Esophagus squamous epithelium (tissue), 5 donors: ENCODE results near the gene OR51A4. TPM values are rescaled to one million over a fixed set of nuclear protein-coding genes. Genes with fewer than 3 reads are reported as not detected.

Experiments
- DNase-seq: peaks from one replicate; lab custom pipeline; 2025; lab: John Stamatoyannopoulos, UW
- H3K27ac ChIP-seq, 4 donors: fragments of 200-600 bp; sonication (generic); one replicate each; pipeline ENCODE4 v1.5.1; 2016 to 2019; ENCODE audit warnings: mild to moderate bottlenecking in 1 of 4
- H3K27me3 ChIP-seq, 4 donors: fragments of 200-600 bp; sonication (generic); 1 replicate in 3 of 4; 2 replicates in 1 of 4; pipeline versions ENCODE4 v1.5.1 to v1.6.0; 2017 to 2021; ENCODE audit warnings: antibody characterized with exemption in 1 of 4
- H3K36me3 ChIP-seq, 3 donors: fragments of 200-600 bp; sonication (generic); one replicate each; pipeline ENCODE4 v1.5.1; 2016 to 2019
- H3K4me1 ChIP-seq, 3 donors: fragments of 200-600 bp; sonication (generic); one replicate each; pipeline ENCODE4 v1.5.1; 2017 to 2019
- H3K4me3 ChIP-seq, 4 donors: fragments of 200-600 bp; sonication (generic); 1 replicate in 3 of 4; 2 replicates in 1 of 4; pipeline ENCODE4 v1.5.1; 2016 to 2019; ENCODE audit warnings: mild to moderate bottlenecking in 2 of 4, moderate library complexity in 1 of 4
- H3K9me3 ChIP-seq, 3 donors: fragments of 200-600 bp; sonication (generic); one replicate each; pipeline ENCODE4 v1.5.1; 2016 to 2019
- CTCF ChIP-seq, 6 experiments: fragments of 450-650 bp in 4 of 6; fragments of 200-600 bp in 2 of 6; sonication (generic) in 2 of 6; IDR thresholded peaks; one replicate each; pipeline ENCODE4 v1.5.1; 2016 to 2019; ENCODE audit warnings: antibody characterized with exemption in 6 of 6, mild to moderate bottlenecking in 4 of 6, moderate library complexity in 4 of 6
- POLR2A ChIP-seq, 4 donors: fragments of 450-650 bp; IDR thresholded peaks; one replicate each; pipeline ENCODE4 v1.6.1; 2017; ENCODE audit warnings: antibody characterized with exemption in 4 of 4, mild to moderate bottlenecking in 4 of 4, moderate library complexity in 3 of 4
- WGBS, 2 donors: methylation state at CpG; one replicate each; pipeline ENCODE4 v1.1.5; 2018; 5-methylcytosine and 5-hydroxymethylcytosine counted together
- intact Hi-C: fragments of 100-400 bp; cut with DNase I; formaldehyde crosslinking; loops from one replicate; pipeline ENCODE4 v1.15.0; 2022
- total RNA-seq, 4 donors: library from RNA; depleted of rRNA; stranded (reverse); fragments of >200 nt; gene quantifications; one replicate each; pipeline ENCODE4 v1.1.0, GENCODE V29; 2016
- donor health status: DM: yes; HTN: yes; CAD: no.

The OR51A4 gene
- total RNA-seq, 4 donors from 2014 or later, result not detected

- intact Hi-C loops, result no loop called here
- Histone ChIP-seq H3K27ac (no peak overlapping the region), H3K27me3 (no peaks in the 10 kb centered on the region), H3K36me3 (no peaks in the 10 kb centered on the region), H3K9me3 (no peaks in the 10 kb centered on the region), H3K4me1 (no peaks in the 10 kb centered on the region), H3K4me3 (no peak overlapping the region)
- TF ChIP-seq POLR2A (IDR thresholded peaks at IDR 0.05) (no peak), CTCF (IDR thresholded peaks at IDR 0.05) (no peak)
- no peak for DNase-seq
- WGBS, 2 donors, result 70 to 76% methylated on average over 3 of the region's 3 CpGs
Observed at GRCh38 chr11:4936745-4937144, 10.7 kb downstream of the OR51A4 start.

DNA sequence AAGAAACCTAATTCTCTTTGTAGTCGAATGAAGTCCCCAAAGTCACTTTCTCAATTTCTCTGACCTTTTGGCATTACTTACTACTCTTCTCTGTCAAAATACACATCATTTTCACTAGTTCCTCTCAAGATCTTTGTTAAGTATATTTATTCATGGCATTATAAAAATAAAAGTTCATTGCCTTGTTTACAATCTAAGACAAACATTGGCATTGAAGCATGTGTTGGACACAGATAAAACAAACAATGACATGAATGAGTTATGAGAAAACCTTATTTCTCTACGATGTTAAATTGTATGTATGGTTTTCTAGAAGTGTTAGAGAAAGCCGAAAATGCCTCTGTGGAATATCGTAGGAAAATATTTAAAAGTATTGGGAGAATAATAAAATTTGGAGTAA lies 14.7 kb downstream of the OR51A4 start:
- H3K27ac ChIP-seq, result no peak overlapping the region
- no peaks in the 10 kb centered on the region for H3K4me1 ChIP-seq
- no peaks in the 10 kb centered on the region for H3K36me3 ChIP-seq
- DNase-seq, result no peak
- H3K9me3 ChIP-seq, result no peaks in the 10 kb centered on the region
- intact Hi-C loops, result no loop called here
- H3K4me3 ChIP-seq, result no peak overlapping the region
- WGBS, 2 donors, result 40 to 61% methylated on average over 4 of the region's 4 CpGs
- TF ChIP-seq POLR2A (IDR thresholded peaks at IDR 0.05) (no peak), CTCF (IDR thresholded peaks at IDR 0.05) (no peak)
- H3K27me3 ChIP-seq, result no peaks in the 10 kb centered on the region

DNA sequence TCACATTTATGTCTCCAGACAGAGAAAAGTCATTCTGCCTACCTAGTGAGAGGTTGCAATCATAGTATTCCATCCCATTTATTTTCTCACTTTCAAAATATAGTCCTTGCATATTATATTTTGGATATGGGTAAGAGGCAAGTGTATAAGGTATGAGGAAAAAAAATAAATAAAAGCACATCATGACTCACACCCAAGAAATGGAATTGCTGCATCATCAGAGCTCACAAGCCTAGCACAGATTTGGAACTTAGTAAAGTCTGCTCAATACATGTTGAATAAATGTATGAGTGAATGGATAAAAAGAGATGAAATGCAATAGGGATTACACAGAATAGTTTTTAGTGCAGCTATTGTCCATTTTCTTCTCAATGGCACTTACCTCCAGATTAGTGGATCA lies 20.8 kb downstream of the OR51A4 start:
- TF ChIP-seq CTCF (IDR thresholded peaks at IDR 0.05) (no peak), POLR2A (IDR thresholded peaks at IDR 0.05) (no peak)
- Histone ChIP-seq H3K27me3 (no peaks in the 10 kb centered on the region), H3K9me3 (no peaks in the 10 kb centered on the region), H3K4me3 (no peak overlapping the region), H3K27ac (no peak overlapping the region), H3K4me1 (no peaks in the 10 kb centered on the region), H3K36me3 (no peaks in the 10 kb centered on the region)
- intact Hi-C loops, result no loop called here
- DNase-seq, result no peak

DNA sequence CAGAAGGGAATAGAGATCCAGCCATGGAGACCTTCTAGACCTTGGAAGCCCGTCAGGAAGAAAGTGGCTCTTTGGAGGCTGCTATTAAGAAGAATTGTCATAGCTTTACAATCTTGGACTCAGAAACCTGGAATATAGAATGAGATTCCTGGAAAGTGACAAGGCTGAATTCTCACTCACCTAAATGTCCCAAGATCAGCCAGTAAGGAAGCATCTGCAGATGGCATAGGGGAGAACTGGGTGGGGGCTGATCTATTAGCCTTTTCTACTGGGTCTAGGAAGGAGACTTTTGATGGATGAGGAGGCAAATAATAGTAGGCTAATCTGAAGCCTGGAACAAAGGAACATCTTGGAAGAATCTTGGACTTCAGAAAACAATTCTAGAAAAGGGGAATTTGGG lies 23.2 kb downstream of the OR51A4 start, which contains the start of gene OR51G1:
TSS of gene OR51G1 (minus strand) at position 101 of the 400 bp plus-strand sequence. CDS start at position 101, 0 bp downstream.
- no peaks in the 10 kb centered on the region for H3K9me3 ChIP-seq
- H3K27me3 ChIP-seq, result no peaks in the 10 kb centered on the region
- no peak within 1 kb of the TSS for H3K27ac ChIP-seq
- no peak within 1 kb of the TSS for H3K4me3 ChIP-seq
- DNase-seq, result no peak
- no peaks in the 10 kb centered on the region for H3K4me1 ChIP-seq
- intact Hi-C loops, result no loop called here
- H3K36me3 ChIP-seq, result no peaks in the 10 kb centered on the region
- WGBS, 2 donors, result 78 to 80% methylated on average over 1 of the region's 1 CpG
- TF ChIP-seq CTCF (IDR thresholded peaks at IDR 0.05) (no peak), POLR2A (IDR thresholded peaks at IDR 0.05) (no peak)

GRCh38 chr11:4922304-4922703 lies 25.1 kb downstream of the OR51A4 start:
- intact Hi-C loops, result no loop called here
- Histone ChIP-seq H3K9me3 (no peaks in the 10 kb centered on the region), H3K4me1 (no peaks in the 10 kb centered on the region), H3K4me3 (no peak overlapping the region), H3K27me3 (no peaks in the 10 kb centered on the region), H3K36me3 (no peaks in the 10 kb centered on the region), H3K27ac (no peak overlapping the region)
- 23 to 42% methylated on average over 1 of the region's 1 CpG for WGBS, 2 donors
- no peak for DNase-seq
- no peak for TF ChIP-seq POLR2A (IDR thresholded peaks at IDR 0.05)
- TF ChIP-seq CTCF (IDR thresholded peaks at IDR 0.05), result no peak
